ENCODE measurements around the gene GLIS2. TPM values are rescaled to one million over a fixed set of nuclear protein-coding genes. Genes with fewer than 3 reads are reported as not detected.
A peak's percentile ranks its signal among the peaks of the same experiment; 100 is the strongest.

Gene GLIS2
- total RNA-seq, 1 experiment from 2014 or later = 22.1 TPM

DNA sequence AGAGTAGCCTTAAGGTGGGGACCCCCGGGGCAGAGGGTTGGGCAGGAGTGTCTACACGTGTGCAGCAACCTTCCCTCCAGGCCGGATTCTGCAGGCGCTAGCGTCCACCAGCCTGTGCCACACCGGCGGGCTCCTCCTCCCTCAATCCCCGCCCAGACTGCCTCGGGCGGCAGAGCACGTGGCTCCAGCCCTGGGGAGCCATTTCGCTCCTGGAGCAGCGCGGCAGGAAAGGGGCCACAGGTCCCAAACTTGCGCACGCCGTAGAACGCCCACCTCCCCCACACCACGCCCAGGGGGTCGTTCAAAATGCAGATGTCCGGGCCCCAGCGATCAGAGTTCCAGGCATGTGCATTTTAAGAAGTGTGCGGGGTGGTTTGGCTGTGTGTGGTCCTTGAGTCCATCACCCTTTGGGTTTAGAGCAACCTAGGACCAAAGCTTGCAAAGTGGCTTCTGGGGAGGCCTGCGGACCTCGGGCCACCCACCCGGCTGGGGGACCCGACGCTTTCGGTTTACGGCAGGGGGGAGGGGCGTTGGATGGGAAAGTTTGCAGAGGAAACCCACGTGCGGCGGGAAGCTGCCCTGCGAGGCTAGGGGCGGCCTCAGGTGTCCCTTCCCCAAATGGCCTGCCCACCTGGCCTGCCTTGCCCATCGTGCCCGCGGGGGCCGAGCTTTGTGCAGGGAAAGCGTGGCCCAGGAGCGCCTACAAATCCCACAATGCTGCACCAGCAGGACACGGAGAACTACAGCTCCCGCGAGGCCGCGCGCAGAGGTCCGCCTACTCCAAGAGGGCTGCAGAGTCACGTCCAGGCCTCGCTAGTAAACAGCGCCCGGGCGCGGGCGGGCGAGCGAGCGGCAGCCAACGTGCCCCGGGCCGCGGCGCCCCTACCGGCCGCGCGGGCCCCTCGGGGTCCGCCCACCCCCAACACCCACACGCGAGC lies 44.4 kb upstream of the GLIS2 start:
- CTCF ChIA-PET = interaction anchor here (0.6 to 3.5 kb wide), 8 partner anchors 18 to 132 kb away, joined by 3 to 41 read pairs (median 5); no protein-coding TSS in a partner anchor
- intact Hi-C loops (cut with micrococcal nuclease; ENCODE audit: unreplicated experiment) = no loop called here
- Mint-ChIP-seq H3K36me3 (ENCODE audit: insufficient read depth, unreplicated experiment) (peaks cover 41% of the 10 kb centered on the region), H3K4me1 (ENCODE audit: low read depth, unreplicated experiment) (no peaks in the 10 kb centered on the region), H3K4me3 (ENCODE audit: low read depth, unreplicated experiment) (peak overlapping the region; percentile 83), H3K9me3 (ENCODE audit: low read depth, unreplicated experiment) (no peaks in the 10 kb centered on the region), H3K27ac (ENCODE audit: unreplicated experiment) (peak overlapping the region; percentile 92), H3K27me3 (ENCODE audit: unreplicated experiment) (no peaks in the 10 kb centered on the region)
- peak; percentile 96 for DNase-seq
- TF ChIP-seq, protein P1, sequence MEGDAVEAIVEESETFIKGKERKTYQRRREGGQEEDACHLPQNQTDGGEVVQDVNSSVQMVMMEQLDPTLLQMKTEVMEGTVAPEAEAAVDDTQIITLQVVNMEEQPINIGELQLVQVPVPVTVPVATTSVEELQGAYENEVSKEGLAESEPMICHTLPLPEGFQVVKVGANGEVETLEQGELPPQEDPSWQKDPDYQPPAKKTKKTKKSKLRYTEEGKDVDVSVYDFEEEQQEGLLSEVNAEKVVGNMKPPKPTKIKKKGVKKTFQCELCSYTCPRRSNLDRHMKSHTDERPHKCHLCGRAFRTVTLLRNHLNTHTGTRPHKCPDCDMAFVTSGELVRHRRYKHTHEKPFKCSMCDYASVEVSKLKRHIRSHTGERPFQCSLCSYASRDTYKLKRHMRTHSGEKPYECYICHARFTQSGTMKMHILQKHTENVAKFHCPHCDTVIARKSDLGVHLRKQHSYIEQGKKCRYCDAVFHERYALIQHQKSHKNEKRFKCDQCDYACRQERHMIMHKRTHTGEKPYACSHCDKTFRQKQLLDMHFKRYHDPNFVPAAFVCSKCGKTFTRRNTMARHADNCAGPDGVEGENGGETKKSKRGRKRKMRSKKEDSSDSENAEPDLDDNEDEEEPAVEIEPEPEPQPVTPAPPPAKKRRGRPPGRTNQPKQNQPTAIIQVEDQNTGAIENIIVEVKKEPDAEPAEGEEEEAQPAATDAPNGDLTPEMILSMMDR (IDR thresholded peaks at IDR 0.05; ENCODE audit: unreplicated experiment) = no peak
- TSS peak; percentile 95 for BruUV-seq (replicated peaks)

DNA sequence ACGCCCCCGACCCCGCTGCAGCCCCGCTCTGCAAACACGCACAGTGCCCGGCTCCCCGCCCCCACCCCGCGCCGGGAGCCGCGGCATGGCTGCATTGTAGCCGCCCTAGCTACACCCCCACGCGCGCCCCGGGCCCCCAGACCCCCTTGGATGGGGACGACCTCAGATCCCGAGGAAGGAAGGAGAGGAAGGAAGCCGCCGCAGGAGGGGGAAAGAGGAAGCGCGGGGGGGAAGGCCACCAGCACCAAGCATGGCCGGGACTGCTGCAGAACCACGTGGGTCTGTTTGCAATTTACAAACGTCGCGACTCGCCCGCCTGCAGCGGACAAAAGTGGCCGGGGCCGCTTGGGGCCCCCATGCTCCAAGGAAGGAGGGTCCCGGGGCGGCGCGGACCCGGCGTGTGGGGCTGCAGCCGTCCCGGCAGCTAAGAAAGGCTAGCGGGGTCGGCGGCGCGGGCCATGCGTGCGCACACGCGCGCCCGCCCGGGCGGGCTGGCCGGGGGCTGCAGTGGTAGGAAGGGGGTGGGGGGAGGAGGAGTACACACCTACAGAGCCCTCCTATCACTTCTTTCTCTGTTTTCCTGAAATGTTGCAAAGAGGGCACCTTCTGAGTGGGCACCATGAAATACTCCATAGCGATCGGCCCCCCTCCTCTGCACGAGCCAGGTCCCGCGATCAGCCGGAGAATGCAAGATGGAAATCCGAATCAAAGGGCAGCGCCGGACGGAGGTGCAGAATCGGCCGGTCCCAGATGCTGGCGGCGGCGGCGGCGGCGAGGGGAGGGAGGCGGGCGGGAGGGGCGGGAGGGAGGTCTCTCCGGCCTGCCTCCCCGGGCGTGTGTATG lies 43.5 kb upstream of the GLIS2 start:
- peak; percentile 53 for DNase-seq
- Mint-ChIP-seq H3K36me3 (ENCODE audit: insufficient read depth, unreplicated experiment) (peaks cover 41% of the 10 kb centered on the region), H3K4me3 (ENCODE audit: low read depth, unreplicated experiment) (peak overlapping the region; percentile 83), H3K9me3 (ENCODE audit: low read depth, unreplicated experiment) (no peaks in the 10 kb centered on the region), H3K4me1 (ENCODE audit: low read depth, unreplicated experiment) (no peaks in the 10 kb centered on the region), H3K27me3 (ENCODE audit: unreplicated experiment) (no peaks in the 10 kb centered on the region), H3K27ac (ENCODE audit: unreplicated experiment) (peak overlapping the region; percentile 92)
- CTCF ChIA-PET = interaction anchor here (0.6 to 3.5 kb wide), 16 partner anchors 17 to 492 kb away, joined by 3 to 41 read pairs (median 5); no protein-coding TSS in a partner anchor
- BruUV-seq (replicated peaks) = no TSS peak
- TF ChIP-seq, protein P1 (IDR thresholded peaks at IDR 0.05; ENCODE audit: unreplicated experiment) = no peak
- intact Hi-C loops (cut with micrococcal nuclease; ENCODE audit: unreplicated experiment) = no loop called here

DNA sequence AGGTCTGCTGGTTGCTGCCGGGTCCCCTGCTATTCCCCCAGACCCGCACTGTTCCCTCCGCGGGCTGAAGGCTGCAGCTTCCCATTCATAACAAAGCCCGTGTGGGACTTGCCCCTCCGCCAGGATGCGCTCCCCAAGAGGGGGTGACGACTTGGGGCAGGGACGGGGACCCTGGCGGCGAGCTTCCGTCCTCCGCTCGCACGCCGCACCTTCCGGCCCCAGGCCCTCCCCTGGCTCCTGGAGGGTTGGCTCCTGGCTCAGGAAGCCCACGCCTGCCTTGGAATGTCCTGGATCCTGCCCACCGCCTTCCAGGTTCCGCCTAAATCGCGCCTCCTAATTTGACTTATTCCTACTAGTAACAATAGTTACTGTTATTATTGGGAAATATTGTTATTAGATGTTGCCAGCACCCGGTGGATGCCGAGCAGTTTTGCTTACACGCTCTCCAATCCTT lies 42.0 kb upstream of the GLIS2 start:
- peak; percentile 89 for DNase-seq
- BruUV-seq (replicated peaks) = no TSS peak
- intact Hi-C loops (cut with micrococcal nuclease; ENCODE audit: unreplicated experiment) = no loop called here
- peak overlapping the region; percentile 83 for H3K4me3 Mint-ChIP-seq (ENCODE audit: low read depth, unreplicated experiment)
- peaks cover 41% of the 10 kb centered on the region for H3K36me3 Mint-ChIP-seq (ENCODE audit: insufficient read depth, unreplicated experiment)
- H3K27me3 Mint-ChIP-seq (ENCODE audit: unreplicated experiment) = no peaks in the 10 kb centered on the region
- H3K27ac Mint-ChIP-seq (ENCODE audit: unreplicated experiment) = peak overlapping the region; percentile 92
- H3K9me3 Mint-ChIP-seq (ENCODE audit: low read depth, unreplicated experiment) = no peaks in the 10 kb centered on the region
- TF ChIP-seq, protein P1 (IDR thresholded peaks at IDR 0.05; ENCODE audit: unreplicated experiment) = no peak
- no peaks in the 10 kb centered on the region for H3K4me1 Mint-ChIP-seq (ENCODE audit: low read depth, unreplicated experiment)
- CTCF ChIA-PET = interaction anchor here (0.7 to 3.5 kb wide), 15 partner anchors 10 to 1101 kb away, joined by 3 to 41 read pairs (median 6); no protein-coding TSS in a partner anchor

DNA sequence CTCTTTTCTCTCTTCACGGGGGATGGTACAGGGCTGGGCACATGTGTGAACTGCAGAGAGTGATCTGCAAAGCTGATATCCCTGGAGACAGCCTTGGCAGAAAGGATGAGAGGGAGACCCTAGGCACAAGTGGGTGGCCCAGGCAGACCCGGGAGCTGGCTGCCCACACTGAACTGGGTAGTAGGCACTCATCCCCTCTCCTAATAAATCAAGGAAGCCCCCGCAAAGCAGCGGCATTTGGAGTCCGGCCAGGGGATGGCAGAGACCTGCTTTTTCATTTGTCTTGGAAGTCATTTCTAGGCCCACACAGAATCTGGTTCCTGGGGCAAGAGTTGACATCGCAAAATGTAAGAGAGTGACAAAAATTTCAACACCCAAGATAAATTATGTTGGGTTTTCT lies 40.0 kb upstream of the GLIS2 start:
- Mint-ChIP-seq H3K27me3 (ENCODE audit: unreplicated experiment) (no peaks in the 10 kb centered on the region), H3K9me3 (ENCODE audit: low read depth, unreplicated experiment) (no peaks in the 10 kb centered on the region), H3K27ac (ENCODE audit: unreplicated experiment) (no peak overlapping the region), H3K36me3 (ENCODE audit: insufficient read depth, unreplicated experiment) (peaks cover 35% of the 10 kb centered on the region), H3K4me3 (ENCODE audit: low read depth, unreplicated experiment) (no peak overlapping the region), H3K4me1 (ENCODE audit: low read depth, unreplicated experiment) (no peaks in the 10 kb centered on the region)
- BruUV-seq (replicated peaks) = no TSS peak
- no peak for DNase-seq
- intact Hi-C loops (cut with micrococcal nuclease; ENCODE audit: unreplicated experiment) = no loop called here
- TF ChIP-seq, protein P1 (IDR thresholded peaks at IDR 0.05; ENCODE audit: unreplicated experiment) = no peak
- CTCF ChIA-PET = interaction anchor here (0.7 kb wide), 1 partner anchor 110 kb away, joined by 4 read pairs; no protein-coding TSS in a partner anchor
